NCI-H1105 treated with DMSO at 0.1 percent for 48 hours (cell line): Measurements from ENCODE around the gene CCDC27.
"Not testable (repeated sequence)": the region's sequence is repeated elsewhere in the genome, so short reads cannot be mapped to it uniquely, and the experiment has no call there.

Experiments used
- DNase-seq: peaks from one replicate; lab custom pipeline; 2025; lab: John Stamatoyannopoulos, UW

Gene CCDC27

GRCh38 chr1:3796215-3797061 is 44.2 kb downstream of the CCDC27 start, which contains the start of gene LRRC47:
TSS of gene LRRC47 (minus strand) at chr1:3796498. CDS start at chr1:3796476, 22 bp downstream.
- DNase-seq = peak; percentile 91

- DNase-seq = no peak
Observed at GRCh38 chr1:3799976-3800685, 47.9 kb downstream of the CCDC27 start.

GRCh38 chr1:3800795-3801194 is 48.5 kb downstream of the CCDC27 start:
- not testable (repeated sequence) for DNase-seq

GRCh38 chr1:3803905-3804626 is 51.8 kb downstream of the CCDC27 start:
- no peak for DNase-seq

GRCh38 chr1:3804627-3804944 is 52.3 kb downstream of the CCDC27 start:
- not testable (repeated sequence) for DNase-seq

GRCh38 chr1:3805038-3805437 is 52.8 kb downstream of the CCDC27 start:
- no peak for DNase-seq

GRCh38 chr1:3807769-3808168 is 55.5 kb downstream of the CCDC27 start:
- DNase-seq = no peak

GRCh38 chr1:3809680-3810079 is 57.4 kb downstream of the CCDC27 start:
- no peak for DNase-seq

- not testable (repeated sequence) for DNase-seq
Observed at GRCh38 chr1:3810149-3810761, 58.0 kb downstream of the CCDC27 start.

GRCh38 chr1:3811595-3811911 is 59.3 kb downstream of the CCDC27 start:
- DNase-seq = no peak

GRCh38 chr1:3814065-3814464 is 61.8 kb downstream of the CCDC27 start:
- DNase-seq = no peak

- no peak for DNase-seq
Observed at GRCh38 chr1:3814771-3815561, 62.7 kb downstream of the CCDC27 start.

GRCh38 chr1:3816331-3817137 is 64.3 kb downstream of the CCDC27 start:
- no peak for DNase-seq

GRCh38 chr1:3817138-3817740 is 65.0 kb downstream of the CCDC27 start:
- DNase-seq = no peak

GRCh38 chr1:3817821-3818597 is 65.8 kb downstream of the CCDC27 start:
- no peak for DNase-seq

- DNase-seq = peak; percentile 37
Observed at GRCh38 chr1:3819771-3820200, 67.5 kb downstream of the CCDC27 start.

GRCh38 chr1:3820316-3820715 is 68.1 kb downstream of the CCDC27 start:
- DNase-seq = no peak

- peak; percentile 55 for DNase-seq
Observed at GRCh38 chr1:3821004-3821403, 68.8 kb downstream of the CCDC27 start.
